Astrocyte (in vitro differentiated cells and primary cell): ENCODE data around the gene RELN.

Experiments
- EZH2 ChIP-seq: IDR thresholded peaks from 2 replicates; pipeline ENCODE4 v1.6.1; 2012; ENCODE audit warnings: mild to moderate bottlenecking, low read length, inconsistent platforms; ENCODE audit not compliant: insufficient read depth
- TF ChIP-seq, protein P1 (sequence below): IDR thresholded peaks from 2 replicates; pipeline ENCODE4 v1.5.1; 2011; ENCODE audit warnings: low read depth, mild to moderate bottlenecking, inconsistent platforms, low read length, moderate library complexity; ENCODE audit not compliant: insufficient read depth

DNA sequence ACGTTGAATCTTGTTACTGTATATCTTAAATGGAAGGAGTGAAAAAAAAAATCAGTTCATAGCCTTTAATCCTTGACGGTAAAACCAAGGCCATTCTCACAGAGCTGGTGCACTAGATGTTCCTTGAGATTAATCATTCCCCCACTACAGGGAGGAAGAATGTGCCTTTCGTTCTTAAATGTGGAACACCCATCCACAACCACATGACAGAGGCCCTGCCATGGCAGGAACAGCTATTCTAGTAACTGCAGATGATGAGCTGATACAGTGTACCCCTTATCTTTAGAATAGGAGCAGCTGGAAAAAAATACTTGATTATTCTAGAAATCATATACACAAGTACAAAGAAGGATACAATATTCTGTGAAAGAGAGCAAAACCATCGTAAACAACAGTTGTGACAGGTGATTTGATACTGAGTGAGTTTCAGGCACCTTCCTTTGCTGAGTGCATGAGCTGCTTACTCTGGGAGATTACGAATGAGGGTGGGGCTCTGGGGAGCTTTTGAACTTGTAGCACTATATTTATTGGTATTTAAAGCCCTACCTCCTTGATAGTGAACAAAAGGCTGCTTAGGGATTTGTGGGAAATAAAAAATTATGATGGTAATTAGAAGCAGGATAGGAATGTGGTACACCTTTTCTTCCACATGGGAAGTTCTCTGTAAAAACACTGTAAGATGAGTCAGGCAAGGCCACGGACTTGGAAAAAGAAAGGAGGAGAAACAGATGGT lies 299.1 kb downstream of the RELN start:
- TF ChIP-seq, protein P1, sequence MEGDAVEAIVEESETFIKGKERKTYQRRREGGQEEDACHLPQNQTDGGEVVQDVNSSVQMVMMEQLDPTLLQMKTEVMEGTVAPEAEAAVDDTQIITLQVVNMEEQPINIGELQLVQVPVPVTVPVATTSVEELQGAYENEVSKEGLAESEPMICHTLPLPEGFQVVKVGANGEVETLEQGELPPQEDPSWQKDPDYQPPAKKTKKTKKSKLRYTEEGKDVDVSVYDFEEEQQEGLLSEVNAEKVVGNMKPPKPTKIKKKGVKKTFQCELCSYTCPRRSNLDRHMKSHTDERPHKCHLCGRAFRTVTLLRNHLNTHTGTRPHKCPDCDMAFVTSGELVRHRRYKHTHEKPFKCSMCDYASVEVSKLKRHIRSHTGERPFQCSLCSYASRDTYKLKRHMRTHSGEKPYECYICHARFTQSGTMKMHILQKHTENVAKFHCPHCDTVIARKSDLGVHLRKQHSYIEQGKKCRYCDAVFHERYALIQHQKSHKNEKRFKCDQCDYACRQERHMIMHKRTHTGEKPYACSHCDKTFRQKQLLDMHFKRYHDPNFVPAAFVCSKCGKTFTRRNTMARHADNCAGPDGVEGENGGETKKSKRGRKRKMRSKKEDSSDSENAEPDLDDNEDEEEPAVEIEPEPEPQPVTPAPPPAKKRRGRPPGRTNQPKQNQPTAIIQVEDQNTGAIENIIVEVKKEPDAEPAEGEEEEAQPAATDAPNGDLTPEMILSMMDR, result no peak
- TF ChIP-seq EZH2, result no peak
